ENCODE data around the gene BMI1. TPM values are rescaled to one million over a fixed set of nuclear protein-coding genes. Genes with fewer than 3 reads are reported as not detected.
A peak's percentile ranks its signal among the peaks of the same experiment; 100 is the strongest.
"Not testable (repeated sequence)": the region's sequence is repeated elsewhere in the genome, so short reads cannot be mapped to it uniquely, and the experiment has no call there.

BMI1 gene
- total RNA-seq, 4 donors from 2014 or later: 41.2 to 73.5 (median 59.0) TPM

GRCh38 chr10:22351131-22351703 is 30.3 kb downstream of the BMI1 start:
- no peak overlapping the region for H3K4me3 ChIP-seq (replicated peaks in 1 of 3)
- no peaks in the 10 kb centered on the region for H3K4me1 ChIP-seq
- no peak overlapping the region for H3K27ac ChIP-seq
- intact Hi-C loops (cut with DNase I): no loop called here
- 87 to 90% methylated on average over 5 of the region's 5 CpGs for WGBS, 2 donors
- H3K36me3 ChIP-seq: no peaks in the 10 kb centered on the region
- no peak for DNase-seq
- H3K9me3 ChIP-seq: no peaks in the 10 kb centered on the region
- TF ChIP-seq CTCF (IDR thresholded peaks at IDR 0.05): no peak
- no peak for TF ChIP-seq POLR2A (IDR thresholded peaks at IDR 0.05)
- H3K27me3 ChIP-seq: peaks cover 12% of the 10 kb centered on the region

- DNase-seq: no peak
- no peak for TF ChIP-seq POLR2A (IDR thresholded peaks at IDR 0.05)
- TF ChIP-seq CTCF (IDR thresholded peaks at IDR 0.05): no peak
- Histone ChIP-seq H3K4me3 (replicated peaks in 1 of 3) (no peak overlapping the region), H3K27ac (no peak overlapping the region), H3K27me3 (no peaks in the 10 kb centered on the region), H3K9me3 (no peaks in the 10 kb centered on the region), H3K36me3 (no peaks in the 10 kb centered on the region), H3K4me1 (no peaks in the 10 kb centered on the region)
- WGBS, 2 donors: 90 to 92% methylated on average over 4 of the region's 4 CpGs
- intact Hi-C loops (cut with DNase I): no loop called here
Observed at GRCh38 chr10:22356324-22356873, 35.5 kb downstream of the BMI1 start.

- intact Hi-C loops (cut with DNase I); H3K4me3 ChIP-seq (replicated peaks in 1 of 3); H3K9me3 ChIP-seq; H3K36me3 ChIP-seq; H3K27ac ChIP-seq; H3K4me1 ChIP-seq; H3K27me3 ChIP-seq; DNase-seq: not testable (repeated sequence)
- 90 to 96% methylated on average over 3 to 4 of the region's 4 CpGs for WGBS, 2 donors
Observed at GRCh38 chr10:22357770-22358169, 36.9 kb downstream of the BMI1 start.

GRCh38 chr10:22363305-22363704 is 42.4 kb downstream of the BMI1 start:
- Histone ChIP-seq H3K36me3 (no peaks in the 10 kb centered on the region), H3K9me3 (no peaks in the 10 kb centered on the region), H3K27ac (no peak overlapping the region), H3K27me3 (no peaks in the 10 kb centered on the region), H3K4me1 (no peaks in the 10 kb centered on the region), H3K4me3 (replicated peaks in 1 of 3) (no peak overlapping the region)
- TF ChIP-seq CTCF (IDR thresholded peaks at IDR 0.05) (no peak), POLR2A (IDR thresholded peaks at IDR 0.05) (no peak)
- intact Hi-C loops (cut with DNase I): no loop called here
- 89 to 92% methylated on average over 6 of the region's 6 CpGs for WGBS, 2 donors
- no peak for DNase-seq

- WGBS, 2 donors: 66 to 72% methylated on average over 5 of the region's 5 CpGs
Observed at GRCh38 chr10:22364407-22365140, 43.7 kb downstream of the BMI1 start.

More at GRCh38 chr10:22364407-22365140, 43.7 kb downstream of the BMI1 start:
- peak; percentile 5 to 10 for DNase-seq
- Histone ChIP-seq H3K27me3 (no peaks in the 10 kb centered on the region), H3K4me1 (no peaks in the 10 kb centered on the region), H3K9me3 (no peaks in the 10 kb centered on the region), H3K4me3 (replicated peaks in 1 of 3) (no peak overlapping the region), H3K36me3 (no peaks in the 10 kb centered on the region), H3K27ac (no peak overlapping the region)
- TF ChIP-seq CTCF (IDR thresholded peaks at IDR 0.05) (no peak), POLR2A (IDR thresholded peaks at IDR 0.05) (no peak)
- intact Hi-C loops (cut with DNase I): no loop called here
